GM12878 (cell line): Measurements from ENCODE around the gene TCERG1. TPM values are rescaled to one million over a fixed set of nuclear protein-coding genes. Genes with fewer than 3 reads are reported as not detected.

ENCODE experiments used
- ATAC-seq: fragments of 200-7000 bp; cut with Tn5 transposase; 3 replicates; pipeline ENCODE4 v1.9.1; 2020; ENCODE audit warnings: mild to moderate bottlenecking, moderate library complexity
- BruUV-seq: library from RNA; stranded (reverse); fragments of 400-500 nt; replicated peaks from 2 replicates; lab custom pipeline; 2021; lab: Mats Ljungman, UMichigan
- CTCF ChIA-PET: fragments of 300-600 bp; sonication (Branson Sonifier 250); formaldehyde crosslinking; extraction: SDS; loops from one replicate; lab custom pipeline; 2021; ENCODE audit warnings: inconsistent platforms; lab: Yijun Ruan, JAX
- POLR2A ChIA-PET: fragments of 350-600 bp; formaldehyde crosslinking; extraction: SDS; loops from one replicate; lab custom pipeline; 2021; ENCODE audit warnings: inconsistent platforms; lab: Charles Lee
- RAD21 ChIA-PET: fragments of 300-600 bp; sonication (Branson Sonifier 250); formaldehyde crosslinking; loops from one replicate; lab custom pipeline; 2023; ENCODE audit warnings: antibody characterized with exemption; ENCODE audit not compliant: unreplicated experiment; lab: Charles Lee
- SMC1A ChIA-PET: fragments of 300-600 bp; sonication (Branson Sonifier 250); formaldehyde crosslinking; loops from one replicate; lab custom pipeline; 2023; ENCODE audit not compliant: unreplicated experiment, uncharacterized antibody; lab: Charles Lee
- DNase-seq: peaks from one replicate; pipeline ENCODE4 v3.0.0-alpha.2; 2011; ENCODE audit warnings: low read depth, low spot score
- FAIRE-seq: peaks from 3 replicates; lab custom pipeline; 2011; peaks lifted over from hg19 to GRCh38; lab: Jason Lieb, UNC
- H2AFZ ChIP-seq: 2 replicates; pipeline ENCODE4 v1.6.0; 2011; ENCODE audit warnings: low read depth, low read length, control low read depth; ENCODE audit not compliant: control insufficient read depth
- H3K27ac ChIP-seq: 2 replicates; pipeline ENCODE4 v1.5.1; 2011; ENCODE audit warnings: control low read depth; ENCODE audit not compliant: control insufficient read depth, insufficient read depth
- H3K27me3 ChIP-seq, 2 experiments: replicated peaks in 1 of 2; 2 replicates each; pipeline versions ENCODE4 v1.6.0 to v1.6.1; 2011; ENCODE audit warnings: low read length in 1 of 2; ENCODE audit not compliant: control insufficient read depth in 2 of 2, insufficient read depth in 2 of 2
- H3K36me3 ChIP-seq, 2 experiments: 2 replicates each; pipeline ENCODE4 v1.5.1; 2011; ENCODE audit warnings: low read length in 1 of 2; ENCODE audit not compliant: control insufficient read depth in 2 of 2, insufficient read depth in 2 of 2
- H3K4me1 ChIP-seq: 2 replicates; pipeline ENCODE4 v1.6.1; 2011; ENCODE audit warnings: mild to moderate bottlenecking, low read length, moderate library complexity, mixed read lengths; ENCODE audit not compliant: control insufficient read depth, insufficient read depth
- H3K4me2 ChIP-seq: 2 replicates; pipeline ENCODE4 v1.6.0; 2011; ENCODE audit warnings: control low read depth; ENCODE audit not compliant: control insufficient read depth, insufficient read depth
- H3K4me3 ChIP-seq: fragments of 200-600 bp; sonication (generic); 2 replicates; pipeline ENCODE4 v1.5.1; 2016
- H3K79me2 ChIP-seq: 2 replicates; pipeline ENCODE4 v1.6.0; 2011; ENCODE audit warnings: low read length; ENCODE audit not compliant: control insufficient read depth, insufficient read depth
- H3K9ac ChIP-seq: 2 replicates; pipeline ENCODE4 v1.8.0; 2011; ENCODE audit warnings: low read length, control low read depth, mixed read lengths; ENCODE audit not compliant: control insufficient read depth, insufficient read depth
- H3K9me3 ChIP-seq: replicated peaks from 3 replicates; pipeline ENCODE4 v1.5.1; 2011; ENCODE audit warnings: mild to moderate bottlenecking, low read length; ENCODE audit not compliant: control insufficient read depth, insufficient read depth
- H4K20me1 ChIP-seq: 2 replicates; pipeline ENCODE4 v1.6.0; 2011; ENCODE audit not compliant: control insufficient read depth, insufficient read depth
- ATF7 ChIP-seq: fragments of 450-650 bp; IDR thresholded peaks from 2 replicates; pipeline ENCODE4 v1.6.1; 2016; ENCODE audit warnings: low read depth, mild to moderate bottlenecking
- CUX1 ChIP-seq: IDR thresholded peaks from 2 replicates; pipeline ENCODE4 v1.6.1; 2012; ENCODE audit warnings: improper control_type of control experiment, low read depth, low read length; ENCODE audit not compliant: insufficient replicate concordance
- ESRRA ChIP-seq: IDR thresholded peaks from 2 replicates; pipeline ENCODE4 v1.6.1; 2012; ENCODE audit warnings: mild to moderate bottlenecking, low read length, improper control_type of control experiment
- MTA2 ChIP-seq: fragments of 450-650 bp; IDR thresholded peaks from 2 replicates; pipeline ENCODE4 v1.6.1; 2016; ENCODE audit warnings: low read depth, mild to moderate bottlenecking, moderate library complexity
- POLR2AphosphoS5 ChIP-seq: IDR thresholded peaks from 2 replicates; pipeline ENCODE4 v1.6.1; 2011; ENCODE audit warnings: mild to moderate bottlenecking, low read length, inconsistent platforms
- SIN3A ChIP-seq: IDR thresholded peaks from 2 replicates; pipeline ENCODE4 v1.6.1; 2012; ENCODE audit warnings: low read depth, low read length, improper control_type of control experiment
- SMAD5 ChIP-seq: IDR thresholded peaks from 2 replicates; pipeline ENCODE4 v1.6.1; 2016; ENCODE audit warnings: antibody characterized with exemption, low read depth
- TCF3 ChIP-seq: IDR thresholded peaks from 2 replicates; pipeline ENCODE4 v1.6.1; 2012; ENCODE audit warnings: low read depth, mild to moderate bottlenecking, low read length, borderline replicate concordance; ENCODE audit not compliant: insufficient read depth
- ZNF217 ChIP-seq: fragments of 450-650 bp; IDR thresholded peaks from 2 replicates; pipeline ENCODE4 v1.6.1; 2017; ENCODE audit warnings: antibody characterized with exemption, mild to moderate bottlenecking
- WGBS: methylation state at CpG from one replicate; pipeline ENCODE4 v1.1.6; 2016; ENCODE audit warnings: low lambda C conversion rate; ENCODE audit not compliant: insufficient replicate concordance, insufficient coverage; ENCODE audit errors: missing lambda C conversion rate; 5-methylcytosine and 5-hydroxymethylcytosine counted together
- in situ Hi-C: fragments of 300-500 bp; cut with MboI; formaldehyde crosslinking; loops from 9 replicates; pipeline ENCODE4 v1.14.3; 2018; ENCODE audit warnings: mixed read lengths
- intact Hi-C: fragments of 100-400 bp; cut with micrococcal nuclease; formaldehyde crosslinking; loops from one replicate; pipeline ENCODE4 v1.14.2; 2022; ENCODE audit not compliant: unreplicated experiment
- polyA plus RNA-seq, 11 experiments: library from polyadenylated mRNA; depleted of rRNA in 4 of 11; unstranded in 6 of 11; stranded (reverse) in 5 of 11; fragments of >200 nt; fragmentation: Nextera tagmentation in 4 of 11; fragmentation: Illumina TruSeq in 1 of 11; extraction: Ambion mirVana in 4 of 11; extraction: Trizol in 1 of 11; gene quantifications; 1 replicate in 1 of 11; 2 replicates in 10 of 11; pipeline versions ENCODE4 v1.2.1 to v1.2.3, GENCODE V29; 2011 to 2016; ENCODE audit warnings: inconsistent platforms in 2 of 11, missing spikeins in 2 of 11, low read depth in 1 of 11
- total RNA-seq, 4 experiments: library from RNA; depleted of rRNA in 3 of 4; stranded (reverse); fragments of >200 nt in 3 of 4; fragmentation: Illumina TruSeq in 1 of 4; extraction: Trizol in 1 of 4; gene quantifications; 2 replicates each; pipeline versions ENCODE4 v1.2.1 to v1.2.3, GENCODE V29; 2013 to 2021
- TF ChIP-seq, protein P1 (sequence below): fragments of 450-650 bp; IDR thresholded peaks from 2 replicates; pipeline ENCODE4 v1.6.1; 2017; ENCODE audit warnings: mild to moderate bottlenecking, moderate library complexity

The TCERG1 gene
- total and polyA plus RNA-seq, 10 of the 15 experiments (the other 5 are each of a cell fraction or from before 2014, with no cell fraction given): 51.5 to 131 (median 91.6) TPM

GRCh38 chr5:146515473-146516150 is 68.5 kb downstream of the TCERG1 start:
- no peak overlapping the region for H3K27ac ChIP-seq
- no peak overlapping the region for H2AFZ ChIP-seq
- 79% methylated on average over 10 of the region's 10 CpGs for WGBS
- ChIA-PET RAD21 (interaction anchor here (0.5 to 0.6 kb wide), 2 partner anchors 11 to 17 kb away, joined by 3 read pairs; no protein-coding TSS in a partner anchor), SMC1A (interaction anchor here (0.6 to 0.9 kb wide), 2 partner anchors 16 to 27 kb away, joined by 3 to 4 read pairs; no protein-coding TSS in a partner anchor), POLR2A (no interaction called here), CTCF (interaction anchor here (1.4 to 2.2 kb wide), 4 partner anchors 12 to 18 kb away, joined by 4 to 7 read pairs (median 4); no protein-coding TSS in a partner anchor)
- no peaks in the 10 kb centered on the region for H4K20me1 ChIP-seq
- intact Hi-C loops: no loop called here
- FAIRE-seq: no peak
- H3K9me3 ChIP-seq: no peaks in the 10 kb centered on the region
- H3K4me1 ChIP-seq: no peaks in the 10 kb centered on the region
- H3K4me2 ChIP-seq: no peak overlapping the region
- in situ Hi-C loops: no loop called here
- peak; percentile 12; the same call in 1 of the 3 replicates for ATAC-seq
- H3K4me3 ChIP-seq: no peak overlapping the region
- H3K27me3 ChIP-seq: no peaks in the 10 kb centered on the region
- BruUV-seq: no TSS peak
- no peak overlapping the region for H3K9ac ChIP-seq
- no peaks in the 10 kb centered on the region; a peak in 2 of 4 replicates for H3K36me3 ChIP-seq
- H3K79me2 ChIP-seq: no peaks in the 10 kb centered on the region
- no peak for DNase-seq
- TF ChIP-seq ATF7: no peak
- TF ChIP-seq ESRRA: no peak
- TF ChIP-seq CUX1: no peak
- TF ChIP-seq SIN3A: no peak
- TF ChIP-seq, protein P1, sequence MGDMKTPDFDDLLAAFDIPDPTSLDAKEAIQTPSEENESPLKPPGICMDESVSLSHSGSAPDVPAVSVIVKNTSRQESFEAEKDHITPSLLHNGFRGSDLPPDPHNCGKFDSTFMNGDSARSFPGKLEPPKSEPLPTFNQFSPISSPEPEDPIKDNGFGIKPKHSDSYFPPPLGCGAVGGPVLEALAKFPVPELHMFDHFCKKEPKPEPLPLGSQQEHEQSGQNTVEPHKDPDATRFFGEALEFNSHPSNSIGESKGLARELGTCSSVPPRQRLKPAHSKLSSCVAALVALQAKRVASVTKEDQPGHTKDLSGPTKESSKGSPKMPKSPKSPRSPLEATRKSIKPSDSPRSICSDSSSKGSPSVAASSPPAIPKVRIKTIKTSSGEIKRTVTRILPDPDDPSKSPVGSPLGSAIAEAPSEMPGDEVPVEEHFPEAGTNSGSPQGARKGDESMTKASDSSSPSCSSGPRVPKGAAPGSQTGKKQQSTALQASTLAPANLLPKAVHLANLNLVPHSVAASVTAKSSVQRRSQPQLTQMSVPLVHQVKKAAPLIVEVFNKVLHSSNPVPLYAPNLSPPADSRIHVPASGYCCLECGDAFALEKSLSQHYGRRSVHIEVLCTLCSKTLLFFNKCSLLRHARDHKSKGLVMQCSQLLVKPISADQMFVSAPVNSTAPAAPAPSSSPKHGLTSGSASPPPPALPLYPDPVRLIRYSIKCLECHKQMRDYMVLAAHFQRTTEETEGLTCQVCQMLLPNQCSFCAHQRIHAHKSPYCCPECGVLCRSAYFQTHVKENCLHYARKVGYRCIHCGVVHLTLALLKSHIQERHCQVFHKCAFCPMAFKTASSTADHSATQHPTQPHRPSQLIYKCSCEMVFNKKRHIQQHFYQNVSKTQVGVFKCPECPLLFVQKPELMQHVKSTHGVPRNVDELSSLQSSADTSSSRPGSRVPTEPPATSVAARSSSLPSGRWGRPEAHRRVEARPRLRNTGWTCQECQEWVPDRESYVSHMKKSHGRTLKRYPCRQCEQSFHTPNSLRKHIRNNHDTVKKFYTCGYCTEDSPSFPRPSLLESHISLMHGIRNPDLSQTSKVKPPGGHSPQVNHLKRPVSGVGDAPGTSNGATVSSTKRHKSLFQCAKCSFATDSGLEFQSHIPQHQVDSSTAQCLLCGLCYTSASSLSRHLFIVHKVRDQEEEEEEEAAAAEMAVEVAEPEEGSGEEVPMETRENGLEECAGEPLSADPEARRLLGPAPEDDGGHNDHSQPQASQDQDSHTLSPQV: no peak
- no peak for TF ChIP-seq SMAD5
- no peak for TF ChIP-seq TCF3
- TF ChIP-seq ZNF217: no peak
- no peak for TF ChIP-seq MTA2
- TF ChIP-seq POLR2AphosphoS5: no peak
